SK-N-SH treated with all-trans-retinoic acid at 6 μM for 48 hours (cell line): ENCODE data around the gene ADAMTS4.

Source experiments
- CSDC2 ChIP-seq: fragments of 250-450 bp; sonication (Bioruptor Pico); IDR thresholded peaks from 2 replicates; pipeline ENCODE4 v1.5.0; 2020; ENCODE audit warnings: mild to moderate bottlenecking, moderate library complexity
- GLIS3 ChIP-seq: fragments of 250-450 bp; sonication (Bioruptor Pico); IDR thresholded peaks from 2 replicates; pipeline ENCODE4 v1.5.0; 2020; ENCODE audit warnings: mild to moderate bottlenecking, moderate library complexity
- RARB ChIP-seq: fragments of 250-450 bp; sonication (Bioruptor Pico); IDR thresholded peaks from 2 replicates; pipeline ENCODE4 v1.8.0; 2021; ENCODE audit warnings: mild to moderate bottlenecking, moderate library complexity
- TF ChIP-seq, protein P1 (sequence below): fragments of 250-450 bp; sonication (Bioruptor Pico); IDR thresholded peaks from 2 replicates; pipeline ENCODE4 v1.5.0; 2020; ENCODE audit warnings: mild to moderate bottlenecking, moderate library complexity
- TF ChIP-seq, protein P2 (sequence below): fragments of 250-450 bp; sonication (Bioruptor Pico); IDR thresholded peaks from 2 replicates; pipeline ENCODE4 v1.8.0; 2020; ENCODE audit warnings: mild to moderate bottlenecking, moderate library complexity, borderline replicate concordance
- TF ChIP-seq, protein P3 (sequence below): fragments of 250-450 bp; sonication (Bioruptor Pico); IDR thresholded peaks from 2 replicates; pipeline ENCODE4 v1.5.1; 2020; ENCODE audit warnings: low read depth, mild to moderate bottlenecking, moderate library complexity

DNA sequence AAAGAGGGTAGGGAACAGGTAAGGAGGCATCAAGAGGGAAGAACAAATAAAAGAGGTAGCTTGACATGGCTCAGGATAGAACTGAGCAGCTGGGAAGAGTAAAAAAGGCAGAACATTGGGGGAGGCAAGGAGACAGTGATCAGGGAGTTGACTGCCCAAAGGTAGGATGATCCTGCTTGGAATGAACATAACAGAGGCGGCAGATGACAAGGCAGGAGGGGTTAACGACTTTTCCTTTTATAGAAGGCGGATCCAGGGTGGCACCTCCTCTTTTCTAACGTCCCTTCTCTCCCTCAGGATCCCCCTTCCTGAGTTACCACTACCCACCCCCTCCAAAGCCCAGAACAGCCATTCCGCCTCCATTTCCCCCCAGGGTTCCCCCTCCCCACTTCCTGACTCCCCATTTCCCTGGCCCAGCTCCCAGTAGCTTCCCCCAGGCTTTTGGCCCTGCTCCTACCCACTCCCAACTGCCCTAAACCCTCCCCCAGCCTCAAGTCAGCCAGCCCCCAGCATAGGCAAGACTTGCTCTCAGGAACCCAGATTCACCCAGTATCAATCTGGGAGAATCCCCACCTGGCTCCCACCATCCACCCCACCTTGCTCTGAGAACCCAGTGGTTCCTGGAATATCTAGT, 769 bp upstream of the ADAMTS4 start:
- TF ChIP-seq, protein P1, sequence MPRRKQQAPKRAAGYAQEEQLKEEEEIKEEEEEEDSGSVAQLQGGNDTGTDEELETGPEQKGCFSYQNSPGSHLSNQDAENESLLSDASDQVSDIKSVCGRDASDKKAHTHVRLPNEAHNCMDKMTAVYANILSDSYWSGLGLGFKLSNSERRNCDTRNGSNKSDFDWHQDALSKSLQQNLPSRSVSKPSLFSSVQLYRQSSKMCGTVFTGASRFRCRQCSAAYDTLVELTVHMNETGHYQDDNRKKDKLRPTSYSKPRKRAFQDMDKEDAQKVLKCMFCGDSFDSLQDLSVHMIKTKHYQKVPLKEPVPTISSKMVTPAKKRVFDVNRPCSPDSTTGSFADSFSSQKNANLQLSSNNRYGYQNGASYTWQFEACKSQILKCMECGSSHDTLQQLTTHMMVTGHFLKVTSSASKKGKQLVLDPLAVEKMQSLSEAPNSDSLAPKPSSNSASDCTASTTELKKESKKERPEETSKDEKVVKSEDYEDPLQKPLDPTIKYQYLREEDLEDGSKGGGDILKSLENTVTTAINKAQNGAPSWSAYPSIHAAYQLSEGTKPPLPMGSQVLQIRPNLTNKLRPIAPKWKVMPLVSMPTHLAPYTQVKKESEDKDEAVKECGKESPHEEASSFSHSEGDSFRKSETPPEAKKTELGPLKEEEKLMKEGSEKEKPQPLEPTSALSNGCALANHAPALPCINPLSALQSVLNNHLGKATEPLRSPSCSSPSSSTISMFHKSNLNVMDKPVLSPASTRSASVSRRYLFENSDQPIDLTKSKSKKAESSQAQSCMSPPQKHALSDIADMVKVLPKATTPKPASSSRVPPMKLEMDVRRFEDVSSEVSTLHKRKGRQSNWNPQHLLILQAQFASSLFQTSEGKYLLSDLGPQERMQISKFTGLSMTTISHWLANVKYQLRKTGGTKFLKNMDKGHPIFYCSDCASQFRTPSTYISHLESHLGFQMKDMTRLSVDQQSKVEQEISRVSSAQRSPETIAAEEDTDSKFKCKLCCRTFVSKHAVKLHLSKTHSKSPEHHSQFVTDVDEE (CRISPR knock-in tag), result no peak
- TF ChIP-seq GLIS3, result no peak
- no peak for TF ChIP-seq RARB
- TF ChIP-seq, protein P2, sequence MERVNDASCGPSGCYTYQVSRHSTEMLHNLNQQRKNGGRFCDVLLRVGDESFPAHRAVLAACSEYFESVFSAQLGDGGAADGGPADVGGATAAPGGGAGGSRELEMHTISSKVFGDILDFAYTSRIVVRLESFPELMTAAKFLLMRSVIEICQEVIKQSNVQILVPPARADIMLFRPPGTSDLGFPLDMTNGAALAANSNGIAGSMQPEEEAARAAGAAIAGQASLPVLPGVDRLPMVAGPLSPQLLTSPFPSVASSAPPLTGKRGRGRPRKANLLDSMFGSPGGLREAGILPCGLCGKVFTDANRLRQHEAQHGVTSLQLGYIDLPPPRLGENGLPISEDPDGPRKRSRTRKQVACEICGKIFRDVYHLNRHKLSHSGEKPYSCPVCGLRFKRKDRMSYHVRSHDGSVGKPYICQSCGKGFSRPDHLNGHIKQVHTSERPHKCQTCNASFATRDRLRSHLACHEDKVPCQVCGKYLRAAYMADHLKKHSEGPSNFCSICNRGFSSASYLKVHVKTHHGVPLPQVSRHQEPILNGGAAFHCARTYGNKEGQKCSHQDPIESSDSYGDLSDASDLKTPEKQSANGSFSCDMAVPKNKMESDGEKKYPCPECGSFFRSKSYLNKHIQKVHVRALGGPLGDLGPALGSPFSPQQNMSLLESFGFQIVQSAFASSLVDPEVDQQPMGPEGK, result no peak
- TF ChIP-seq CSDC2, result no peak
- TF ChIP-seq, protein P3, sequence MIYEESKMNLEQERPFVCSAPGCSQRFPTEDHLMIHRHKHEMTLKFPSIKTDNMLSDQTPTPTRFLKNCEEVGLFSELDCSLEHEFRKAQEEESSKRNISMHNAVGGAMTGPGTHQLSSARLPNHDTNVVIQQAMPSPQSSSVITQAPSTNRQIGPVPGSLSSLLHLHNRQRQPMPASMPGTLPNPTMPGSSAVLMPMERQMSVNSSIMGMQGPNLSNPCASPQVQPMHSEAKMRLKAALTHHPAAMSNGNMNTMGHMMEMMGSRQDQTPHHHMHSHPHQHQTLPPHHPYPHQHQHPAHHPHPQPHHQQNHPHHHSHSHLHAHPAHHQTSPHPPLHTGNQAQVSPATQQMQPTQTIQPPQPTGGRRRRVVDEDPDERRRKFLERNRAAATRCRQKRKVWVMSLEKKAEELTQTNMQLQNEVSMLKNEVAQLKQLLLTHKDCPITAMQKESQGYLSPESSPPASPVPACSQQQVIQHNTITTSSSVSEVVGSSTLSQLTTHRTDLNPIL (CRISPR knock-in tag), result no peak
